IMR-90 (cell line): ENCODE measurements around the gene ATP2B1. TPM values are rescaled to one million over a fixed set of nuclear protein-coding genes. Genes with fewer than 3 reads are reported as not detected.

ENCODE experiments used
- ATAC-seq: fragments of 200-7000 bp; cut with Tn5 transposase; 2 replicates; pipeline ENCODE4 v1.9.1; 2020; ENCODE audit warnings: low read depth, mild to moderate bottlenecking, moderate library complexity
- BruUV-seq: library from RNA; stranded (reverse); fragments of 400-500 nt; replicated peaks from 2 replicates; lab custom pipeline; 2021; lab: Mats Ljungman, UMichigan
- CTCF ChIA-PET: fragments of 300-600 bp; formaldehyde crosslinking; extraction: SDS; loops from one replicate; lab custom pipeline; 2021; ENCODE audit warnings: antibody characterized with exemption; lab: Yijun Ruan, JAX
- POLR2A ChIA-PET: fragments of 300-600 bp; sonication (Branson Sonifier 250); formaldehyde crosslinking; loops from one replicate; lab custom pipeline; 2022; ENCODE audit warnings: antibody characterized with exemption; ENCODE audit not compliant: unreplicated experiment; lab: Charles Lee
- DNase-seq: peaks from one replicate; pipeline ENCODE4 v3.0.0; 2013
- H2AFZ ChIP-seq: replicated peaks from 2 replicates; pipeline ENCODE3; 2013; ENCODE audit warnings: low read length, mild to moderate bottlenecking; ENCODE audit not compliant: poor library complexity
- H2AK5ac ChIP-seq: 2 replicates; pipeline ENCODE4 v1.6.1; 2013; ENCODE audit warnings: low read depth, low read length, inconsistent platforms
- H2AK9ac ChIP-seq: replicated peaks from 2 replicates; pipeline ENCODE3; 2013; ENCODE audit warnings: mild to moderate bottlenecking, low read depth, low read length, moderate library complexity; ENCODE audit not compliant: poor library complexity
- H2BK120ac ChIP-seq: 2 replicates; pipeline ENCODE4 v1.6.1; 2013; ENCODE audit warnings: low read depth, low read length, inconsistent platforms
- H2BK15ac ChIP-seq: 3 replicates; pipeline ENCODE4 v1.6.1; 2013; ENCODE audit warnings: low read depth, low read length, inconsistent platforms
- H2BK20ac ChIP-seq: 2 replicates; pipeline ENCODE4 v1.6.1; 2013; ENCODE audit warnings: low read depth, mild to moderate bottlenecking, inconsistent platforms, low read length, moderate library complexity
- H2BK5ac ChIP-seq: 2 replicates; pipeline ENCODE4 v1.6.1; 2013; ENCODE audit warnings: mild to moderate bottlenecking, low read depth, low read length, inconsistent platforms; ENCODE audit not compliant: poor library complexity, severe bottlenecking
- H3K14ac ChIP-seq: replicated peaks from 2 replicates; pipeline ENCODE4 v1.6.1; 2013; ENCODE audit warnings: low read depth, low read length, inconsistent platforms
- H3K18ac ChIP-seq: 2 replicates; pipeline ENCODE4 v1.6.1; 2013; ENCODE audit warnings: low read depth, low read length, control low read depth
- H3K23ac ChIP-seq: 2 replicates; pipeline ENCODE4 v1.6.1; 2013; ENCODE audit warnings: low read depth, low read length, inconsistent platforms
- H3K27ac ChIP-seq: 2 replicates; pipeline ENCODE4 v1.5.1; 2013; ENCODE audit warnings: mild to moderate bottlenecking, control low read depth, low read length; ENCODE audit not compliant: insufficient read depth
- H3K27me3 ChIP-seq: 2 replicates; pipeline ENCODE4 v1.6.1; 2013; ENCODE audit warnings: low read length; ENCODE audit not compliant: control insufficient read depth, insufficient read depth
- H3K36me3 ChIP-seq: 2 replicates; pipeline ENCODE4 v1.6.1; 2013; ENCODE audit warnings: low read length, mixed read lengths; ENCODE audit not compliant: control insufficient read depth, insufficient read depth
- H3K4ac ChIP-seq: 2 replicates; pipeline ENCODE4 v1.6.1; 2013; ENCODE audit warnings: low read depth, low read length, inconsistent platforms
- H3K4me1 ChIP-seq: 2 replicates; pipeline ENCODE4 v1.6.1; 2013; ENCODE audit warnings: low read length, mixed read lengths; ENCODE audit not compliant: control insufficient read depth, insufficient read depth
- H3K4me2 ChIP-seq: 2 replicates; pipeline ENCODE4 v1.6.1; 2013; ENCODE audit warnings: low read depth, mild to moderate bottlenecking, control low read depth, low read length, moderate library complexity
- H3K4me3 ChIP-seq: 2 replicates; pipeline ENCODE4 v1.5.1; 2013; ENCODE audit warnings: low read depth, mild to moderate bottlenecking, control low read depth, low read length, moderate library complexity; ENCODE audit not compliant: insufficient read depth
- H3K56ac ChIP-seq: 2 replicates; pipeline ENCODE4 v1.6.1; 2013; ENCODE audit warnings: low read length, inconsistent platforms; ENCODE audit not compliant: insufficient read depth; ENCODE audit errors: extremely low read depth
- H3K79me1 ChIP-seq, 2 experiments: 2 replicates each; pipeline ENCODE4 v1.6.1; 2013; ENCODE audit warnings: low read length in 2 of 2, inconsistent platforms in 1 of 2, low read depth in 1 of 2
- H3K9ac ChIP-seq: 2 replicates; pipeline ENCODE4 v1.6.1; 2013; ENCODE audit warnings: low read depth, low read length, control low read depth
- H3K9me1 ChIP-seq: 2 replicates; pipeline ENCODE4 v1.6.1; 2013; ENCODE audit warnings: low read length, inconsistent platforms; ENCODE audit not compliant: insufficient read depth
- H3K9me3 ChIP-seq: 2 replicates; pipeline ENCODE4 v1.6.1; 2013; ENCODE audit warnings: low read length; ENCODE audit not compliant: control insufficient read depth, insufficient read depth
- H4K20me1 ChIP-seq: 2 replicates; pipeline ENCODE4 v1.6.1; 2013; ENCODE audit warnings: low read length, inconsistent platforms; ENCODE audit not compliant: insufficient read depth
- H4K5ac ChIP-seq: 2 replicates; pipeline ENCODE4 v1.6.1; 2013; ENCODE audit warnings: mild to moderate bottlenecking, low read depth, low read length, control low read depth
- H4K8ac ChIP-seq, 2 experiments: 2 replicates each; pipeline ENCODE4 v1.6.1; 2013; ENCODE audit warnings: low read depth in 2 of 2, low read length in 2 of 2, control low read depth in 1 of 2, inconsistent platforms in 1 of 2
- H4K91ac ChIP-seq: 2 replicates; pipeline ENCODE4 v1.6.1; 2013; ENCODE audit warnings: low read depth, low read length, inconsistent platforms; ENCODE audit not compliant: insufficient read depth
- CEBPB ChIP-seq: IDR thresholded peaks from 2 replicates; pipeline ENCODE4 v1.6.1; 2012; ENCODE audit warnings: low read depth, low read length, improper control_type of control experiment
- USF2 ChIP-seq: fragments of 150-350 bp; IDR thresholded peaks from 2 replicates; pipeline ENCODE4 v1.6.1; 2017; ENCODE audit warnings: mild to moderate bottlenecking, antibody characterized with exemption, low read length, low read depth
- WGBS, 2 experiments: methylation state at CpG; one replicate each; pipeline versions ENCODE4 v1.1.5 to v1.1.7; 2013; ENCODE audit warnings: missing lambda C conversion rate in 2 of 2; ENCODE audit not compliant: insufficient read length in 1 of 2; ENCODE audit errors: extremely low coverage in 2 of 2; 5-methylcytosine and 5-hydroxymethylcytosine counted together
- dilution Hi-C: fragments of 300-500 bp; cut with HindIII; formaldehyde crosslinking; loops from one replicate; pipeline ENCODE4 v1.14.3; 2018; ENCODE audit warnings: low sequenced_read_pairs; ENCODE audit not compliant: unreplicated experiment
- in situ Hi-C: fragments of 300-500 bp; cut with MboI; formaldehyde crosslinking; loops from 3 replicates; pipeline ENCODE4 v1.14.3; 2019; ENCODE audit warnings: low sequenced_read_pairs, inconsistent platforms, mixed read lengths
- intact Hi-C: fragments of 100-400 bp; cut with micrococcal nuclease; formaldehyde crosslinking; loops from 2 replicates; pipeline ENCODE4 v1.10.0; 2022
- polyA plus RNA-seq, 3 experiments: library from polyadenylated mRNA; depleted of rRNA; stranded (reverse); fragments of >200 nt; gene quantifications; 2 replicates each; pipeline ENCODE4 v1.2.3, GENCODE V29; 2012; ENCODE audit warnings: low replicate concordance in 1 of 3
- total RNA-seq: library from RNA; depleted of rRNA; stranded (reverse); fragments of >200 nt; gene quantifications from 2 replicates; pipeline ENCODE4 v1.2.3, GENCODE V29; 2012

The ATP2B1 gene
- total and polyA plus RNA-seq, 2 of the 4 experiments (the other 2 are of a cell fraction): 9.9 to 32.6 TPM

GRCh38 chr12:89679631-89680030 is 29.0 kb downstream of the ATP2B1 start:
- H3K4me2 ChIP-seq: no peak overlapping the region
- no peak overlapping the region for H4K5ac ChIP-seq
- TF ChIP-seq CEBPB: peak; percentile 60
- no peak for TF ChIP-seq USF2
- no peak overlapping the region for H3K4me3 ChIP-seq
- H3K4ac ChIP-seq: no peak overlapping the region
- DNase-seq: no peak
- H3K36me3 ChIP-seq: no peaks in the 10 kb centered on the region
- no peak overlapping the region for H2BK5ac ChIP-seq
- H3K56ac ChIP-seq: no peak overlapping the region
- intact Hi-C loops (no loop called here), dilution Hi-C loops (no loop called here), in situ Hi-C loops (no loop called here)
- H3K14ac ChIP-seq: no peak overlapping the region
- H2AK5ac ChIP-seq: no peak overlapping the region
- H2BK20ac ChIP-seq: no peak overlapping the region
- H3K79me1 ChIP-seq: peaks cover 11 to 40% of the 10 kb centered on the region in 2 experiments; a peak in 3 of 4 replicates
- peaks cover 5% of the 10 kb centered on the region; the same call in 1 of the 2 replicates for H3K9me3 ChIP-seq
- no peak overlapping the region for H3K18ac ChIP-seq
- WGBS, 2 experiments: no CpG with 5 or more reads among the region's 2 CpGs
- H4K8ac ChIP-seq: no peak overlapping the region
- H3K27ac ChIP-seq: no peak overlapping the region
- ChIA-PET CTCF (no interaction called here), POLR2A (no interaction called here)
- H3K27me3 ChIP-seq: no peaks in the 10 kb centered on the region
- H3K4me1 ChIP-seq: peaks cover 3% of the 10 kb centered on the region; the same call in 1 of the 2 replicates
- no peak overlapping the region for H2BK15ac ChIP-seq
- no peak overlapping the region for H4K91ac ChIP-seq
- no peak overlapping the region for H2BK120ac ChIP-seq
- no peak overlapping the region for H3K9ac ChIP-seq
- ATAC-seq: no peak
- no peak overlapping the region for H3K23ac ChIP-seq
- H2AFZ ChIP-seq: no peak overlapping the region
- peaks cover under 1% of the 10 kb centered on the region; the same call in 1 of the 2 replicates for H3K9me1 ChIP-seq
- no TSS peak for BruUV-seq
- H2AK9ac ChIP-seq: no peak overlapping the region
- peaks cover 39% of the 10 kb centered on the region for H4K20me1 ChIP-seq
